Neutrophil (primary cell): ENCODE results near the gene IDI2.

ENCODE experiments used
- H3K27ac ChIP-seq: fragments of 200-600 bp; sonication (generic); 2 replicates; pipeline ENCODE4 v1.5.1; 2016; ENCODE audit warnings: mild to moderate bottlenecking, moderate library complexity
- H3K27me3 ChIP-seq: fragments of 200-600 bp; sonication (generic); 2 replicates; pipeline ENCODE4 v1.6.0; 2016; ENCODE audit warnings: mild to moderate bottlenecking
- H3K36me3 ChIP-seq: fragments of 200-600 bp; sonication (generic); 2 replicates; pipeline ENCODE4 v1.5.1; 2017
- H3K4me1 ChIP-seq, 2 experiments: fragments of 200-600 bp in 1 of 2; sonication (generic) in 1 of 2; 1 replicate in 1 of 2; 2 replicates in 1 of 2; pipeline versions ENCODE4 v1.5.1 to v1.6.1; 2013 to 2016; ENCODE audit warnings: low read depth in 1 of 2, low read length in 1 of 2, mild to moderate bottlenecking in 1 of 2, moderate library complexity in 1 of 2; ENCODE audit not compliant: control insufficient read depth in 1 of 2, insufficient read depth in 1 of 2
- H3K4me3 ChIP-seq, 2 experiments: fragments of 200-600 bp in 1 of 2; sonication (generic) in 1 of 2; 1 replicate in 1 of 2; 2 replicates in 1 of 2; pipeline ENCODE4 v1.5.1; 2013 to 2016; ENCODE audit warnings: low read depth in 1 of 2, low read length in 1 of 2, mild to moderate bottlenecking in 1 of 2, moderate library complexity in 1 of 2
- H3K9me3 ChIP-seq: fragments of 200-600 bp; sonication (generic); 2 replicates; pipeline ENCODE4 v1.5.1; 2016
- CTCF ChIP-seq: fragments of 200-600 bp; sonication (generic); IDR thresholded peaks from 2 replicates; pipeline ENCODE4 v1.5.1; 2016; ENCODE audit warnings: antibody characterized with exemption

Gene IDI2

GRCh38 chr10:976316-976715 lies 49.3 kb downstream of the IDI2 start:
- TF ChIP-seq CTCF, result no peak
- no peaks in the 10 kb centered on the region for H3K36me3 ChIP-seq
- peaks cover 9% of the 10 kb centered on the region for H3K9me3 ChIP-seq
- H3K4me1 ChIP-seq, result peaks cover 0 to 2% of the 10 kb centered on the region in 2 experiments
- no peak overlapping the region for H3K27ac ChIP-seq
- H3K4me3 ChIP-seq, result no peak overlapping the region
- no peaks in the 10 kb centered on the region for H3K27me3 ChIP-seq

- H3K27me3 ChIP-seq, result no peaks in the 10 kb centered on the region
- H3K4me3 ChIP-seq, result no peak overlapping the region
- H3K36me3 ChIP-seq, result no peaks in the 10 kb centered on the region
- peaks cover 9% of the 10 kb centered on the region for H3K9me3 ChIP-seq
- H3K27ac ChIP-seq, result no peak overlapping the region
- no peak for TF ChIP-seq CTCF
- peaks cover 0 to 6% of the 10 kb centered on the region in 2 experiments for H3K4me1 ChIP-seq
Observed at GRCh38 chr10:974785-975074, 50.9 kb downstream of the IDI2 start.

GRCh38 chr10:974038-974784 lies 51.4 kb downstream of the IDI2 start:
- TF ChIP-seq CTCF, result no peak
- no peak overlapping the region for H3K4me3 ChIP-seq
- peaks cover 9% of the 10 kb centered on the region for H3K9me3 ChIP-seq
- no peaks in the 10 kb centered on the region for H3K36me3 ChIP-seq
- H3K4me1 ChIP-seq, result peaks cover 0 to 6% of the 10 kb centered on the region in 2 experiments
- H3K27me3 ChIP-seq, result no peaks in the 10 kb centered on the region
- H3K27ac ChIP-seq, result no peak overlapping the region

- Histone ChIP-seq H3K4me1 (peaks cover 0 to 6% of the 10 kb centered on the region in 2 experiments), H3K36me3 (no peaks in the 10 kb centered on the region), H3K4me3 (no peak overlapping the region), H3K9me3 (no peaks in the 10 kb centered on the region), H3K27ac (no peak overlapping the region), H3K27me3 (peaks cover 9% of the 10 kb centered on the region)
- TF ChIP-seq CTCF, result no peak
Observed at GRCh38 chr10:972763-973162, 52.9 kb downstream of the IDI2 start.

GRCh38 chr10:971613-972012 lies 54.0 kb downstream of the IDI2 start:
- H3K4me1 ChIP-seq, result peaks cover 0 to 6% of the 10 kb centered on the region in 2 experiments
- H3K27ac ChIP-seq, result no peak overlapping the region
- TF ChIP-seq CTCF, result no peak
- H3K36me3 ChIP-seq, result no peaks in the 10 kb centered on the region
- peaks cover 9% of the 10 kb centered on the region for H3K27me3 ChIP-seq
- no peaks in the 10 kb centered on the region for H3K9me3 ChIP-seq
- H3K4me3 ChIP-seq, result no peak overlapping the region

GRCh38 chr10:971150-971542 lies 54.5 kb downstream of the IDI2 start:
- H3K4me1 ChIP-seq, result peaks cover 0 to 6% of the 10 kb centered on the region in 2 experiments
- no peak overlapping the region for H3K4me3 ChIP-seq
- H3K27me3 ChIP-seq, result peaks cover 9% of the 10 kb centered on the region
- no peak overlapping the region for H3K27ac ChIP-seq
- TF ChIP-seq CTCF, result no peak
- no peaks in the 10 kb centered on the region for H3K9me3 ChIP-seq
- H3K36me3 ChIP-seq, result no peaks in the 10 kb centered on the region
